Rectal smooth muscle tissue (tissue), 1 donor: ENCODE results near the gene CCDC71.

Experiments used
- H3K27ac ChIP-seq: one replicate; pipeline ENCODE4 v1.7.0; 2013; ENCODE audit warnings: low read depth, low read length, inconsistent platforms
- H3K27me3 ChIP-seq: one replicate; pipeline ENCODE4 v1.7.0; 2013; ENCODE audit warnings: low read length; ENCODE audit not compliant: control insufficient read depth, insufficient read depth
- H3K36me3 ChIP-seq: one replicate; pipeline ENCODE4 v1.7.0; 2013; ENCODE audit warnings: low read length; ENCODE audit not compliant: control insufficient read depth, insufficient read depth
- H3K4me1 ChIP-seq: one replicate; pipeline ENCODE4 v1.7.0; 2013; ENCODE audit warnings: low read length; ENCODE audit not compliant: control insufficient read depth, insufficient read depth
- H3K4me3 ChIP-seq: one replicate; pipeline ENCODE4 v1.7.0; 2013; ENCODE audit warnings: low read length
- H3K9ac ChIP-seq: one replicate; pipeline ENCODE4 v1.7.0; 2013; ENCODE audit warnings: low read length

Gene CCDC71

GRCh38 chr3:49122022-49122421 is 44.1 kb downstream of the CCDC71 start:
- no peak overlapping the region for H3K27ac ChIP-seq
- H3K4me1 ChIP-seq, result peaks cover 17% of the 10 kb centered on the region
- H3K36me3 ChIP-seq, result peaks cover 29% of the 10 kb centered on the region
- H3K4me3 ChIP-seq, result no peak overlapping the region
- no peak overlapping the region for H3K9ac ChIP-seq
- H3K27me3 ChIP-seq, result no peaks in the 10 kb centered on the region

GRCh38 chr3:49121132-49121736 is 44.9 kb downstream of the CCDC71 start:
- Histone ChIP-seq H3K27me3 (no peaks in the 10 kb centered on the region), H3K9ac (no peak overlapping the region), H3K4me3 (peak overlapping the region; percentile 60), H3K4me1 (peaks cover 17% of the 10 kb centered on the region), H3K36me3 (peaks cover 35% of the 10 kb centered on the region), H3K27ac (peak overlapping the region; percentile 98)

- no peaks in the 10 kb centered on the region for H3K27me3 ChIP-seq
Observed at GRCh38 chr3:49120438-49121131, 45.5 kb downstream of the CCDC71 start, which contains the start of gene USP19. TSS of gene USP19 (minus strand) at chr3:49120823. CDS start at chr3:49119145, 1,678 bp downstream.

GRCh38 chr3:49120096-49120437 is 46.1 kb downstream of the CCDC71 start:
- Histone ChIP-seq H3K27ac (peak overlapping the region; percentile 98), H3K4me3 (peak overlapping the region; percentile 98), H3K9ac (peak overlapping the region; percentile 99), H3K4me1 (peaks cover 17% of the 10 kb centered on the region), H3K36me3 (peaks cover 38% of the 10 kb centered on the region), H3K27me3 (no peaks in the 10 kb centered on the region)

More at GRCh38 chr3:49120438-49121131, 45.5 kb downstream of the CCDC71 start, which contains the start of gene USP19:
- peaks cover 17% of the 10 kb centered on the region for H3K4me1 ChIP-seq
- H3K27ac ChIP-seq, result peak within 1 kb of the TSS; percentile 98
- H3K36me3 ChIP-seq, result peaks cover 35% of the 10 kb centered on the region
- peak within 1 kb of the TSS; percentile 99 for H3K9ac ChIP-seq
- peak within 1 kb of the TSS; percentile 98 for H3K4me3 ChIP-seq

GRCh38 chr3:49119439-49119838 is 46.7 kb downstream of the CCDC71 start:
- peaks cover 41% of the 10 kb centered on the region for H3K36me3 ChIP-seq
- peak overlapping the region; percentile 98 for H3K4me3 ChIP-seq
- peak overlapping the region; percentile 99 for H3K9ac ChIP-seq
- H3K27me3 ChIP-seq, result no peaks in the 10 kb centered on the region
- peak overlapping the region; percentile 98 for H3K27ac ChIP-seq
- H3K4me1 ChIP-seq, result peaks cover 17% of the 10 kb centered on the region

GRCh38 chr3:49119036-49119435 is 47.1 kb downstream of the CCDC71 start:
- Histone ChIP-seq H3K4me1 (peaks cover 17% of the 10 kb centered on the region), H3K36me3 (peaks cover 45% of the 10 kb centered on the region), H3K9ac (no peak overlapping the region), H3K27me3 (no peaks in the 10 kb centered on the region), H3K4me3 (peak overlapping the region; percentile 98), H3K27ac (peak overlapping the region; percentile 98)
